HG03095 (cell line): ENCODE measurements around the gene DUSP15.
"Not testable (repeated sequence)": the region's sequence is repeated elsewhere in the genome, so short reads cannot be mapped to it uniquely, and the experiment has no call there.

ENCODE experiments used
- ATAC-seq: cut with Tn5 transposase; IDR thresholded peaks from one replicate; pipeline ENCODE4 v1.9.1; 2021; ENCODE audit warnings: moderate library complexity; ENCODE audit not compliant: unreplicated experiment

The DUSP15 gene, protein sequence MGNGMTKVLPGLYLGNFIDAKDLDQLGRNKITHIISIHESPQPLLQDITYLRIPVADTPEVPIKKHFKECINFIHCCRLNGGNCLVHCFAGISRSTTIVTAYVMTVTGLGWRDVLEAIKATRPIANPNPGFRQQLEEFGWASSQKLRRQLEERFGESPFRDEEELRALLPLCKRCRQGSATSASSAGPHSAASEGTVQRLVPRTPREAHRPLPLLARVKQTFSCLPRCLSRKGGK

GRCh38 chr20:31869942-31870725 lies at the start of gene DUSP15, which contains the start of gene TTLL9:
Gene DUSP15 (minus strand): TSS chr20:31870527. CDS start chr20:31870337, 190 bp downstream.
Gene TTLL9 (plus strand): TSS chr20:31870634. CDS start chr20:31871127, 493 bp downstream.
- ATAC-seq, result no peak

- ATAC-seq, result no peak
Measured at GRCh38 chr20:31919410-31920155, 49.3 kb upstream of the DUSP15 start.

- ATAC-seq, result no peak
Measured at GRCh38 chr20:31918466-31919105, 48.3 kb upstream of the DUSP15 start.

- not testable (repeated sequence) for ATAC-seq
Measured at GRCh38 chr20:31917962-31918412, 47.7 kb upstream of the DUSP15 start.

GRCh38 chr20:31916708-31917107 lies 46.4 kb upstream of the DUSP15 start:
- ATAC-seq, result no peak

DNA sequence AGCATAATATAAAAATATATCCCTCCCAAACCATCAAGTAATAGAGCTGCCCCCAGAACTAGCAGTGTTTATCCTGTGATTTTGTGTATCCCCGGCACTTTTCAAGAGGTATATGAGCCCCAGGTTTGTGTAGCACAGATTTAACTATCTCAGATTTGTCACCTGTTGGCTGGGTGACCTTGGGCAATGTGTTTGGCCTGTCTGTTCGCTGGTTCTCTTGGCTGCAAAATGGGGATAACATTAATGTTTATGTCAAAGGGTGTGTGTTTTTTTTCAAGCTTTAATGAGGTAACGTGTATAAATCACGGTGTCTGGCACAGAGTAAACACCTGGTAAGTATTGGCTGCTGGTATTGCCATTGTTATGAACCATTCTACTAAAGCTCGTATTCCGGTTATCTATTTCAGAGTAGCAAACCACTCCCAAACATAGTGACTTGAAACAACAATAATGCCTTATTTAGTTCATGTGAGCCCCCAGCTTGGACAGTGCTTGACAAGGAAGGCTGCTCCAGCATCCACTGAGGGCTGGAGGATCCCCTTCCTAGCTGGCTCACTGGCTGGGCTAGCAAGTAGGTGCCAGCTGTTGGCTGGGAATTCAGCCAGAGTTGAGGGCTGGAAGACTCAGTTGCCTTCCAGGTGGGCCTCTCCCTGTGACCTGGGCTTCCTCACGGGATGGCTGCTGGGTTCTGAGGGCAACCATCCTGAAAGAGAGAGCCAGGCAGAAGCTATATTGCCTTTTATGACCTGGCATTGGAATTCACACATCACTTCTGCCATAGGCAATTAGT lies 45.4 kb upstream of the DUSP15 start:
- ATAC-seq, result no peak

GRCh38 chr20:31914170-31914569 lies 43.8 kb upstream of the DUSP15 start:
- ATAC-seq, result no peak

- ATAC-seq, result no peak
Measured at GRCh38 chr20:31913431-31914157, 43.3 kb upstream of the DUSP15 start.

DNA sequence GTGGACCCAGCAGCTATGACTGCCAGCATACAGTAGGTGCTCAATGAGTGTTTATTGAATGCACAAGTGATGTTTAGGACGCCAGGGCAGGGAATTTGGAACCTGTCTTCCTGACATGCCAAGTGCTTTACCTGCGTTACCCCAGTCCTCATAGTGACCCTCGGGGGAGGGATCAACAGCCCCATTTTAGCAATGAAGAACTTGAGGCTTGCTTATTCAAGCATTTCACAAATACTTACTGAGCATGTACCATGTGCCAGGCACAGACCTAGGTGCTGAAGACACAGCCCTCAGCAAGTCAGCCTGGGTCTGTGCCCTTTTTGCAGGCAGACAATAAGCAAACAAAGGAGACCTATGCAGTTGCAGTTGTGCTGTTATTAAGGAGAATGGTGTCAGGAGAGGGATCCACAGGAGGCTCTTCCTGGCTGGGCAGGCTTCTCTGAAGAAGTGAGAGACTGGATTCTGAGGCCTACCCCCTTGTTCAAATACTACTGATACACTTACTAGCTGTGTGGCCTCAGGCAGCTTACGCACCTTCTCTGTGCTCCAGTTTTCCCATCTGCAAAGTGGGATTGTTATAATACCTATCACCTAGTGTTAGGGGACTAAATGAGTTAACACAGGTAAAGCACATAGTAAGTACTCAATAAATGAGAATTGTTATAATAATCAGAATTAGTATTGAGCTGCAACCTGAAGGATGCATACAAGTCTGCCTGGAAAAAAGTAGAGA lies 39.9 kb upstream of the DUSP15 start:
- no peak for ATAC-seq

DNA sequence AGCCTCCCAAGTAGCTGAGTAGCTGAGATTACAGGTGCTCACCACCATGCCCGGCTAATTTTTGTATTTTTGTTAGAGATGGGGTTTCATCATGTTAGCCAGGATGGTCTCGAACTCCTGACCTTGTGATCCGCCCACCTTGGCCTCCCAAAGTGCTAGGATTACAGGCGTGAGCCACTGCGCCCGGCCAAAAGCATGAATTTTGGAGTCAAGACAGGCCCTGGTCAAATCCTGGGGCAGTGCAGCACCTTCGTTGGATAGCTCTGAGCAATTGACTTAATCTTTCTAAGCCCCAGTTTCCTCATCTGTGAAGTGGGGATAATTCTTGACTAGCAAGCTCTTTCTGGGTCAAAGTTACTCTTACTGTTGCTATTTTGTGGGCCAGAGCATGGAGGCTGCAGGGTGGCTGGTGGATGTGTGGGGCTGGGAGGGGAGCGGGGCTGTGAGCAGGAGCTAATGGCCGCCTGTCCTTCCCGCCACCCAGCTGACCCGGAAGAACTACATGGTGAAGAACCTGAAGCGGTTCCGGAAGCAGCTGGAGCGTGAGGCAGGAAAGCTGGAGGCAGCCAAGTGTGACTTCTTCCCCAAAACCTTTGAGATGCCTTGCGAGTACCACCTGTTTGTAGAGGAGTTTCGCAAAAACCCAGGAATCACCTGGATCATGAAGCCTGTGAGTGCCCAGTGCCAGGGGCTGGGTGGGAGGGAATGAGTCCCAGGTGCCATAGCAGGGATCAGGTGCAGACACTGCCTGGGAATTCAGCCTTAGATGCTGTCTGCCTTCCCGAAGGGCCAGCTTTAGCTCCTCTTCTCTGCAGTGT lies 39.1 kb upstream of the DUSP15 start:
- ATAC-seq, result no peak

DNA sequence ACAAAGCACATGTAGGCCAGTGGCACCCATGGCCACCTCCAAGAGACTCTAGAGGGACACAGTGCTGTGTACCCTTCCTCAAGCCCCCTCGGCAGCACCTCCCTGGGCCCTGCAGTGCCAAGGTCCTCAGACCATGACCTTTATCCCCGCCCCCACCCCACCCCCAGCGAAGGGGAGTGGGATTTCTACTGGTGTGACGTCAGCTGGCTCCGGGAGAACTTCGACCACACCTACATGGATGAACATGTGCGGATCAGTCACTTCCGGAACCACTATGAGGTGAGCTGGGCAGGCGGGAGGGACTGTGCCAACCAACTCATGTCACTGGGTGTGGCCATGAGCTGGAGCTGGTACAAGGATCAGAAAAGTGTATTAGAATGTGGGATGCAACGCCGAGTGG lies 38.1 kb upstream of the DUSP15 start:
- no peak for ATAC-seq

DNA sequence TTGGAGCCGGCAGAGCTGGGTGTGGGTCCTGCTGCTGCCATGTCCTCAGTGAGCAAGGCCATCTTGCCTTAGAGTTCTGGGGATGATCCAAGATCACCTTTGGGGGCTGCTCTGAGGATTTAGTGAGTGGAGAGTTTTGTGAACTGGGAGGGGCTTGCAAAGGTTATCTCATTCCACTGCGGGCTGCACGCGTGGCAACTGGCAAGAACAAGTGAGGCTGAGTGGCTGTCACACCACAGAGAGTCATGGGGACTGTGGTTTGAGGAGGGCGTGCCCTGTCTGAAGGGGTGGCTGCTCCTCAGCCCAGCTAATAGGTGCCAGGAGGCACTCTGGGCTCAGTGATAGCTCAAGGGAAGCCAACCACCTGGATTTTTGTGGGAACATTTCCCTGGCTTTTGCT lies 37.7 kb upstream of the DUSP15 start:
- ATAC-seq, result no peak

DNA sequence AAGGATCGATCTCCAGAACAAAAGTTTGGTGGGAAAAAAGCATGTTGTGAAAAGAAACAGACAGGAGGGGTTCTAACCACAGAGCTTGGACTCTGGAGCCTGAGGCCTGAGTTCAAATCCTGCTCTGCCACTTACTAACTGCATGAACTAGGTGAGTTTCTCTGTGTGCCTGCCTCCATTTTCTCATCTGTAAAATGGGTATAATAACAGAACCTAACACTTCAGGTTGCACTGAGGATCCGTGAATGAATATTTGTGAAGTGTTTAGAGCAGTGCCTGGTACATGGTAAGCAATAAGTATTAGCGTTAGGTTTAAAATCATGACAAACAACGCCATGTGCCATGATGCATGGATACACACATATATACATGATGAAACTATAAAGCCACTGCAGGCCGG lies 36.7 kb upstream of the DUSP15 start:
- ATAC-seq, result no peak

DNA sequence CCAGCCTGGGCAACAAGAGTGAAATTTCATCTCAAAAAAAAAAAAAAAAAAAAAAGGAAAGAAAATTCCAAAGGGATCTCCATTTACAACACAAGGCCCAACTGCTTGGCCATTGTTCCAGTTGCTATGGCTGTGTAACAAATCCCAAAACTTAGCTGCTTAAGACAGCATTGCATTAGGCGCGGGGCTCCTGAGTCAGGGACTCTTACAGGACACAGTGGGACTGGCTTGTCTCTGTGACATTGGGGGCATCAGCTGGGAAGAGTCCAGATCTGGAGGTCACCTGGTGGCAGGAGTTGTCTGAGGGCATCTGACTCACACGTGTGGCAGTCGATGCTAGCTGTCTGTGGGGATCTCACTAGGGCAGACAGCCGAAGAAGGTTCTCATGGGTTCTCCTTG lies 35.7 kb upstream of the DUSP15 start:
- no peak for ATAC-seq

DNA sequence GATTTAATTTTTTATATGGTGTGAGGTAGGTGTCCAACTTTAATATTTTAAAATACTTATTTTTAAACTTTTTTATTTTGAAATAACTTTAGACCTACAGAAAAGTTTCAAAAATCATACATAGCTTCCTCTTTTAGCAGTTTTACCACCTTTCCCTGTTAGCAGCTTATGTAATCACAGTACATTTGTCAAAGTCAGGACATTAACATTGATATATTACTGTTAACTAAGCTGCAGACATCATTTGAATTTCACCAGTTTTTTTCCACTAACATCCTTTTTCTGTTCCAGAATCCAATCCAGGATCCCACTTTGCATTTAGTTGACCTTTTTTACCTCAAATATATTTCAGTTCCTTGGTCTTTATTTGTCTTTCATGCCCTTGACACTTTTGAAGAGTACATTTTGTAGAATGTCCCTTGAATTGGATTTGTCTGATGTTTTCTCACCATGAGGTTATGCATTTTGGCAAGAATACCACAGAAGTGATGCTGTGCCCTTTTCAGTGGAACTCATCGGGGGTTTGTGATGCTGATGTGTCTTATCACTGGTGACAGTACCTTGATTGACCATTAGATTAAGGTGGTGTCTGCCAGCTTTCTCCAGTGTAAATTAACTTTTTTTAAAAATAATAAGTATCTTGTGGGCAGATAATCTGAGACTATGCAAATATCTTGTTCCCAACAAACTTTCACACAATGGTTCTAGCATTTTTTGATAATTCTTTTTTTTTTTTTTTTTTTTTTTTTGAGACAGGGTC lies 33.5 kb upstream of the DUSP15 start:
- no peak for ATAC-seq

DNA sequence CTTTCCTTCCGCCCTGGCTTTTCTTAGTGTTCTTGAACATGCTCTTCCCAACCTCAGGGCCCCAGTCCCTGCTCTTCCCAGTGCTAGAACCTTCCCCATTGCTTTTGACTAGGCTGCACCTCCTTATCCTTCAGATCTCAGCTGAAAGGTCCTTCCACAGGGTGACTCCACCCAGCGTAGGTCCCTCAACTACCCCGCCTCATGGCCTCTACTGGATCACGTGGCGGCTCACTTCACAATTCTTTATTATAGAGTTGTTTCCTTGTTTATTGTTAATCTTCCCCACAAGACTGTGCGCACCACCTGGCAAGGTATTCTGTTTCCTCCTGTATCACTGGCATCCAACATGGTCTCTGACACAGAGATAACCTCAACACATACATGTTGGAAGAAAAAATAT lies 31.3 kb upstream of the DUSP15 start:
- ATAC-seq, result no peak

- ATAC-seq, result no peak
Measured at GRCh38 chr20:31897541-31897940, 27.2 kb upstream of the DUSP15 start.
